ENCODE measurements around the gene PROB1. TPM values are rescaled to one million over a fixed set of nuclear protein-coding genes. Genes with fewer than 3 reads are reported as not detected.

PROB1 gene
- total RNA-seq, 1 donor from 2014 or later = 3.6 TPM

- Histone ChIP-seq H3K36me3 (ENCODE audit: control insufficient read depth, insufficient read depth, low read length) (no peaks in the 10 kb centered on the region), H3K4me3 (ENCODE audit: low read depth, low read length) (no peak overlapping the region), H3K27me3 (ENCODE audit: control insufficient read depth, insufficient read depth, low read length) (no peaks in the 10 kb centered on the region)
- TF ChIP-seq, protein P1, sequence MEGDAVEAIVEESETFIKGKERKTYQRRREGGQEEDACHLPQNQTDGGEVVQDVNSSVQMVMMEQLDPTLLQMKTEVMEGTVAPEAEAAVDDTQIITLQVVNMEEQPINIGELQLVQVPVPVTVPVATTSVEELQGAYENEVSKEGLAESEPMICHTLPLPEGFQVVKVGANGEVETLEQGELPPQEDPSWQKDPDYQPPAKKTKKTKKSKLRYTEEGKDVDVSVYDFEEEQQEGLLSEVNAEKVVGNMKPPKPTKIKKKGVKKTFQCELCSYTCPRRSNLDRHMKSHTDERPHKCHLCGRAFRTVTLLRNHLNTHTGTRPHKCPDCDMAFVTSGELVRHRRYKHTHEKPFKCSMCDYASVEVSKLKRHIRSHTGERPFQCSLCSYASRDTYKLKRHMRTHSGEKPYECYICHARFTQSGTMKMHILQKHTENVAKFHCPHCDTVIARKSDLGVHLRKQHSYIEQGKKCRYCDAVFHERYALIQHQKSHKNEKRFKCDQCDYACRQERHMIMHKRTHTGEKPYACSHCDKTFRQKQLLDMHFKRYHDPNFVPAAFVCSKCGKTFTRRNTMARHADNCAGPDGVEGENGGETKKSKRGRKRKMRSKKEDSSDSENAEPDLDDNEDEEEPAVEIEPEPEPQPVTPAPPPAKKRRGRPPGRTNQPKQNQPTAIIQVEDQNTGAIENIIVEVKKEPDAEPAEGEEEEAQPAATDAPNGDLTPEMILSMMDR (IDR thresholded peaks at IDR 0.05; ENCODE audit: insufficient read depth, low read length, poor library complexity, severe bottlenecking) = no peak
- DNase-seq (ENCODE audit: low read depth) = no peak
Observed at GRCh38 chr5:139435676-139436075, 40.8 kb upstream of the PROB1 start.

- H3K36me3 ChIP-seq (ENCODE audit: control insufficient read depth, insufficient read depth, low read length) = no peaks in the 10 kb centered on the region
- H3K27me3 ChIP-seq (ENCODE audit: control insufficient read depth, insufficient read depth, low read length) = no peaks in the 10 kb centered on the region
- H3K4me3 ChIP-seq (ENCODE audit: low read depth, low read length) = no peak overlapping the region
- DNase-seq (ENCODE audit: low read depth) = no peak
- TF ChIP-seq, protein P1 (IDR thresholded peaks at IDR 0.05; ENCODE audit: insufficient read depth, low read length, poor library complexity, severe bottlenecking) = no peak
Observed at GRCh38 chr5:139431706-139432105, 36.8 kb upstream of the PROB1 start.

DNA sequence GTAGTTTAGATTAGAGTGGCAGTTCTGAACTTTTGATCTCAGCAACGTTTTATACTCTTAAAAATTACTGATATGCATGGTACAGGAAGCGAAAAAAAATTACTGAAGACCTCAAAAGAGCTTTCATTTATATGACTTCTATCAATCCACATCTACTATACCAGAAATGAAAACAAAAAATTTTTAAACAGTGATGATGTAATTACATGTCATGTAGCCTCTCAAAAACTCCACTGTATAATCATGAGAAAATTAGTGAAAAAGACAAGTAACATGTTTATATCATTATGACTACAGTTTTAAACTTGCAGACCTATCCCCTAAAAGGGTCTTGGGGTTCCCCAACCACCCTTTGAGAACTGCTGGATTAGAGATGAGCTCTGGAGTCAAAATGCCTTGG lies 35.1 kb upstream of the PROB1 start:
- H3K27me3 ChIP-seq (ENCODE audit: control insufficient read depth, insufficient read depth, low read length) = no peaks in the 10 kb centered on the region
- no peak overlapping the region for H3K4me3 ChIP-seq (ENCODE audit: low read depth, low read length)
- DNase-seq (ENCODE audit: low read depth) = no peak
- TF ChIP-seq, protein P1 (IDR thresholded peaks at IDR 0.05; ENCODE audit: insufficient read depth, low read length, poor library complexity, severe bottlenecking) = no peak
- no peaks in the 10 kb centered on the region for H3K36me3 ChIP-seq (ENCODE audit: control insufficient read depth, insufficient read depth, low read length)

DNA sequence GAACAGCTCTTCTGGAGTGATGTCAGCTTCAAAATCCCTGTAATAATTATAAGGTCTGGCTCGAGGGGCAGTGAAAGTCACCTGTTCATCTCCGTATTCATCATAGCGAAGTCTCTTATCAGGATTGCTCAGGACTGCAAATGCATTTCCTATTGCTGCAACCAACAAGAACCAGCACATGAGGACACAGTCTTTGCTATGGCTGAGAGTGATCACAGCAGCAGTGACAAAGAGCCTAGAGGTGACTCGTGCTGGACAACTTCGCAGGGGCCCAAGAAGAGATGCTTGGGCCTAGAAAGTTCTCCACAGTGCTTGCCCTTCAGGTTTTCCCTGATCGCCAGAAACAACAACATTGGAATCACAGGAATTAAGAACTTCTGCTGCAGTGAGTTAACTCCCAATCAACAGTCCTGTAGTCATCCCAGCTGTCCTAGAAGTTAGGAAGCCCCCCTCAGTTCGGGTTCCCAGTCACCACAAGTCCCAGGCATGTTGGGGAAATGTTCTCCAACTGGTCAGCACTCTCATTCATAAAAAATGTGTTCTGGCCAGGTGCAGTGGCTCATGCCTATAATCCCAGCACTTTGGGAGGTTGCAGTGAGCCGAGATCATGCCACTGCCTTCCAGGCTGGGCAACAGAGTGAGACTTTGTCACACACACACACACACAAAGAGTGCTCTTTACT lies 31.4 kb upstream of the PROB1 start:
- no peak overlapping the region for H3K4me3 ChIP-seq (ENCODE audit: low read depth, low read length)
- no peak for DNase-seq (ENCODE audit: low read depth)
- TF ChIP-seq, protein P1 (IDR thresholded peaks at IDR 0.05; ENCODE audit: insufficient read depth, low read length, poor library complexity, severe bottlenecking) = no peak

DNA sequence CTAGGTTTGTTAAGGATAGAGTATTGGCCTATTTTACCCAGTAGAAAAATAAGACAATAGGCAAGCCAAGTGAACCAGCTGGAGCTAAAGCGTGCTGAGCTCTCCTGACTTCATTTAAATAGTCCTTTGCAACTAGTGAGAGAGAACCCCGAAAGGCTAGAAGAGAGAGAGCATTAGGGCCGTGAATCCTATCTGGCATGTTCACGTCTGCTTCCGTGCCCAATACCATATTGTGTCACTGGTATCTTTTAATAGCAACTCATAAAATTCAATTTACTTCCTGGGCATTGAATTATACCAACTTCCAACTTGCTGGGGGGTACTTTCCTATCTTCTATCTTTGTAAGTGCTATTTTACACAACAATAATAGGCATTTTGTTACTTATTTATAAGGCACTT lies 30.6 kb upstream of the PROB1 start:
- Histone ChIP-seq H3K36me3 (ENCODE audit: control insufficient read depth, insufficient read depth, low read length) (no peaks in the 10 kb centered on the region), H3K27me3 (ENCODE audit: control insufficient read depth, insufficient read depth, low read length) (no peaks in the 10 kb centered on the region), H3K4me3 (ENCODE audit: low read depth, low read length) (no peak overlapping the region)
- TF ChIP-seq, protein P1 (IDR thresholded peaks at IDR 0.05; ENCODE audit: insufficient read depth, low read length, poor library complexity, severe bottlenecking) = no peak
- DNase-seq (ENCODE audit: low read depth) = no peak

More for the DNA sequence above, 31.4 kb upstream of the PROB1 start:
- no peaks in the 10 kb centered on the region for H3K36me3 ChIP-seq (ENCODE audit: control insufficient read depth, insufficient read depth, low read length)
- no peaks in the 10 kb centered on the region for H3K27me3 ChIP-seq (ENCODE audit: control insufficient read depth, insufficient read depth, low read length)

Measured in kidney epithelial cell (primary cell).